ENCODE results near the gene QRFPR. TPM values are rescaled to one million over a fixed set of nuclear protein-coding genes. Genes with fewer than 3 reads are reported as not detected.

QRFPR gene
- total and polyA plus RNA-seq, 10 of the 15 experiments (the other 5 are each of a cell fraction or from before 2014, with no cell fraction given) = not detected

- 47% methylated on average over 6 of the region's 6 CpGs for WGBS (ENCODE audit: insufficient coverage, insufficient replicate concordance, low lambda C conversion rate, missing lambda C conversion rate)
- no peak overlapping the region for H3K4me3 ChIP-seq
- ChIA-PET SMC1A (ENCODE audit: uncharacterized antibody, unreplicated experiment) (interaction anchor here (0.9 to 1.5 kb wide), 5 partner anchors 17 to 632 kb away, joined by 3 to 6 read pairs (median 4); no protein-coding TSS in a partner anchor), RAD21 (ENCODE audit: unreplicated experiment) (interaction anchor here (1.6 kb wide), 1 partner anchor 48 kb away, joined by 5 read pairs; no protein-coding TSS in a partner anchor), CTCF (interaction anchor here (0.7 to 2.0 kb wide), 6 partner anchors 10 to 361 kb away, joined by 3 to 9 read pairs (median 5); no protein-coding TSS in a partner anchor), POLR2A (no interaction called here)
- intact Hi-C loops (cut with micrococcal nuclease; ENCODE audit: unreplicated experiment) (loop anchor here (5.0 kb wide), 1 partner anchor 353 kb away; no protein-coding TSS in a partner anchor), in situ Hi-C loops (cut with MboI) (loop anchor here (10.0 kb wide), 1 partner anchor 281 kb away; no protein-coding TSS in a partner anchor)
- no peak for FAIRE-seq
- no peak overlapping the region for H3K4me2 ChIP-seq (ENCODE audit: control insufficient read depth, insufficient read depth)
- TF ChIP-seq JUND (IDR thresholded peaks at IDR 0.05; ENCODE audit: low read depth, low read length) (no peak), MEF2A (IDR thresholded peaks at IDR 0.05; ENCODE audit: insufficient read depth, low read depth, low read length) (no peak), ZBED1 (IDR thresholded peaks at IDR 0.05; ENCODE audit: borderline replicate concordance) (no peak), ATF2 (IDR thresholded peaks at IDR 0.05; ENCODE audit: low read length) (no peak), SMC3 (IDR thresholded peaks at IDR 0.05; ENCODE audit: borderline replicate concordance, low read length) (no peak), KLF5 (IDR thresholded peaks at IDR 0.05; ENCODE audit: partially characterized antibody) (no peak), ASH2L (IDR thresholded peaks at IDR 0.05; ENCODE audit: borderline replicate concordance, low read depth) (no peak), LARP7 (IDR thresholded peaks at IDR 0.05) (no peak), CREB1 (IDR thresholded peaks at IDR 0.05; ENCODE audit: low read depth) (no peak), CBFB (IDR thresholded peaks at IDR 0.05; ENCODE audit: low read depth) (no peak), HDAC6 (IDR thresholded peaks at IDR 0.05; ENCODE audit: unreplicated experiment) (no peak), ESRRA (IDR thresholded peaks at IDR 0.05; ENCODE audit: low read length) (no peak), ATF7 (IDR thresholded peaks at IDR 0.05; ENCODE audit: low read depth) (no peak)
- TF ChIP-seq, protein P1, sequence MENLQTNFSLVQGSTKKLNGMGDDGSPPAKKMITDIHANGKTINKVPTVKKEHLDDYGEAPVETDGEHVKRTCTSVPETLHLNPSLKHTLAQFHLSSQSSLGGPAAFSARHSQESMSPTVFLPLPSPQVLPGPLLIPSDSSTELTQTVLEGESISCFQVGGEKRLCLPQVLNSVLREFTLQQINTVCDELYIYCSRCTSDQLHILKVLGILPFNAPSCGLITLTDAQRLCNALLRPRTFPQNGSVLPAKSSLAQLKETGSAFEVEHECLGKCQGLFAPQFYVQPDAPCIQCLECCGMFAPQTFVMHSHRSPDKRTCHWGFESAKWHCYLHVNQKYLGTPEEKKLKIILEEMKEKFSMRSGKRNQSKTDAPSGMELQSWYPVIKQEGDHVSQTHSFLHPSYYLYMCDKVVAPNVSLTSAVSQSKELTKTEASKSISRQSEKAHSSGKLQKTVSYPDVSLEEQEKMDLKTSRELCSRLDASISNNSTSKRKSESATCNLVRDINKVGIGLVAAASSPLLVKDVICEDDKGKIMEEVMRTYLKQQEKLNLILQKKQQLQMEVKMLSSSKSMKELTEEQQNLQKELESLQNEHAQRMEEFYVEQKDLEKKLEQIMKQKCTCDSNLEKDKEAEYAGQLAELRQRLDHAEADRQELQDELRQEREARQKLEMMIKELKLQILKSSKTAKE (IDR thresholded peaks at IDR 0.05; ENCODE audit: low read depth, poor library complexity, severe bottlenecking) = no peak
- H3K4me1 ChIP-seq (ENCODE audit: control insufficient read depth, insufficient read depth, low read length) = no peaks in the 10 kb centered on the region
- H3K9me3 ChIP-seq (replicated peaks; ENCODE audit: control insufficient read depth, insufficient read depth, low read length) = no peaks in the 10 kb centered on the region
- H3K9ac ChIP-seq (ENCODE audit: control insufficient read depth, insufficient read depth, low read length) = no peak overlapping the region
- H4K20me1 ChIP-seq (ENCODE audit: control insufficient read depth, insufficient read depth) = no peaks in the 10 kb centered on the region
- no peaks in the 10 kb centered on the region for H3K79me2 ChIP-seq (ENCODE audit: control insufficient read depth, insufficient read depth, low read length)
- no TSS peak for BruUV-seq (replicated peaks)
- ATAC-seq = peak; percentile 56; the same call in 1 of the 3 replicates
- H3K27me3 ChIP-seq (replicated peaks in 1 of 2; ENCODE audit: control insufficient read depth in 2 of 2, insufficient read depth in 2 of 2, low read length in 1 of 2) = no peaks in the 10 kb centered on the region; a peak in 1 of 4 replicates
- no peak for DNase-seq (ENCODE audit: low read depth, low spot score)
- H3K27ac ChIP-seq (ENCODE audit: control insufficient read depth, insufficient read depth) = no peak overlapping the region
- no peak overlapping the region for H2AFZ ChIP-seq (ENCODE audit: control insufficient read depth, low read depth, low read length)
- no peaks in the 10 kb centered on the region for H3K36me3 ChIP-seq (ENCODE audit: control insufficient read depth in 2 of 2, insufficient read depth in 2 of 2, low read length in 1 of 2)
These were observed 7.0 kb downstream of the QRFPR start for GRCh38 chr4:121373841-121374240.

Measured in GM12878 (cell line).